CD4-positive, alpha-beta T cell treated with Interleukin-17A for 1 hour (primary cell): ENCODE results near the gene KRTAP10-5.
A peak's percentile ranks its signal among the peaks of the same experiment; 100 is the strongest.
"Not testable (repeated sequence)": the region's sequence is repeated elsewhere in the genome, so short reads cannot be mapped to it uniquely, and the experiment has no call there.

Experiments used
- DNase-seq: peaks from one replicate; pipeline ENCODE4 v3.0.0-alpha.2; 2020

The KRTAP10-5 gene

GRCh38 chr21:44568667-44569556 lies 11.5 kb downstream of the KRTAP10-5 start:
- no peak for DNase-seq

- no peak for DNase-seq
These were observed 12.1 kb downstream of the KRTAP10-5 start for GRCh38 chr21:44568261-44568660.

DNA sequence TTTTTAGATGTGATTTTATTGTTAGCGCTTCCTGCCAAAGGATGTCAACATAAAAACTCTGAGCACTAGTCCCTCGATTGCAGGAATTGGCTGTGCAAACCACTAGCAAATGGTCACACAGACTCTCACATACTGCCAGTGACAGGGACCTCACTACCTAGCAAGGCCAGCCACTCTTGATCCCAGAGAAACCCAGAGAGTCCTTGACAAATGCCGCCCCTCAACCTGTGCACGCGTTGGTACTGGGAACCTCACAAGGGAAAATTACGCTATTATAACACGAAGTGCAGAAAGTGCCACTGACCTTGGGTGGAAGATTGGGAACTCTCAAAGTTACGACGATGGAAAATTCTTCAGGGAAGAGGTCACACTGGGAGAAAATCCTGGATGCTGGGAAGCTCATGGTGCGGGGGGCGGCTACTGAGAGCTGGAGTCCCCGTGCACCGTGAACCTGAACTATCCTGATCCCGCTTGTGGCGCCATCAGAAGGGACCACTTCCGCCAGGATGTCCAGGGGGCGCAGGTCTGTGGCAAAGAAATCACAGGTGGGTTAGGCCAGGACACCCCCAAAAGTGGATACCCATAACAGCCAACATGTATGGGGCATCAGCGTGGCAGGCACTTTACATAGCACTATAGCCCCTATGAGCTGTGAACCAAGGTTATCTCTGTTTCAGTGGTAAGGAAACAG lies 12.8 kb downstream of the KRTAP10-5 start:
- DNase-seq, result no peak

- DNase-seq, result no peak
These were observed 14.0 kb downstream of the KRTAP10-5 start for GRCh38 chr21:44566403-44566802.

DNA sequence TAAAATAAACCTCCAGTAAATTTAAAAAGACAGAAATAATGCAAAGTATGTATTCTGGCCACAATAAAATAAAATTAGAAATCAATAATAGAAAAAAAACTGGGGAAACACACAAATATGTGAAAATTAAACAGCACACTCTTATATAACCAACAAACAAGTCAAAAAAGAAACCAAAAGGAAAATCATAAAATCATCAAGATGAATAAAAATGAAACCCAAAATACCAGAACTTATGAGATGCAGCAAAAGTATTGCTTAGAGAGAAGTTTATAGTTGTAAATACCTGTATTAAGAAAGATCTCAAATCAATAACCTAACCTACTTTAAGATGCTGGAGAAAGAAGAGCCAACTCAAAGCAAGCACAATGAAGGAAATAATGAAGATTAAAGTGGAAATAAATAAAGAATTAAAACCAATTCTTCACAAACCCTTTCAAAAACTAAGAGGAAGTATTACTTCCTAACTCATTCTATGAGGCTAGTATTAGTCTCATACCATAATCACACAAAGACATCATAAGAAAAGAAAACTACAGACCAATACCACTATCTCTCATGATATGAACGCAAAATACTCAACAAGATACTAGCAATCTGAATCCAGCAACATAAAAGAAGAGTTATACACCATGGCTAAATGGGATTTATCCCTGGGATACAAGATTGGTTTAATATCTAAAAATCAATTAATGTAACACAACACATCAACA lies 15.4 kb downstream of the KRTAP10-5 start:
- DNase-seq, result peak; percentile 14

DNA sequence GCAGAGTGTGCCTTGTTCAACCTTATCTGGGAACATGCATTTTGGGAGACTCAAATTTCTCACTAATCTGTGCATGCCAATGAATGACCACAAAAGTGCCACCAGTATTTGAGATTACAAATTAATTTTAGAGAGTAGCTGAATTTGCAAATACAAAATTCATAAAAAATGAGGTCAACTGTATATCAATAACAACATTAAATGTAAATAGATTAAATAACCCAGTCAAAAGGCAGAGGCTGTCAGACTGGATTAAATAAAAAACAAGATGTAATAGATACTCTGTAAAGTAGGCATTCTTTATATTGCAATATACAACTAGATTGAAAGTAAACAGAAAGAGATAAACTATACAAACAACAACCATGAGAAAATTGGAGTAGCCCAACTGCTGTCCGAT lies 16.3 kb downstream of the KRTAP10-5 start:
- no peak for DNase-seq

- DNase-seq, result no peak
These were observed 21.7 kb downstream of the KRTAP10-5 start, which contains the start of gene KRTAP10-3 for GRCh38 chr21:44558695-44559094. Gene KRTAP10-3 (minus strand): TSS chr21:44558795. CDS start chr21:44558715, 80 bp downstream.

GRCh38 chr21:44558329-44558675 lies 22.1 kb downstream of the KRTAP10-5 start:
- DNase-seq, result not testable (repeated sequence)

DNA sequence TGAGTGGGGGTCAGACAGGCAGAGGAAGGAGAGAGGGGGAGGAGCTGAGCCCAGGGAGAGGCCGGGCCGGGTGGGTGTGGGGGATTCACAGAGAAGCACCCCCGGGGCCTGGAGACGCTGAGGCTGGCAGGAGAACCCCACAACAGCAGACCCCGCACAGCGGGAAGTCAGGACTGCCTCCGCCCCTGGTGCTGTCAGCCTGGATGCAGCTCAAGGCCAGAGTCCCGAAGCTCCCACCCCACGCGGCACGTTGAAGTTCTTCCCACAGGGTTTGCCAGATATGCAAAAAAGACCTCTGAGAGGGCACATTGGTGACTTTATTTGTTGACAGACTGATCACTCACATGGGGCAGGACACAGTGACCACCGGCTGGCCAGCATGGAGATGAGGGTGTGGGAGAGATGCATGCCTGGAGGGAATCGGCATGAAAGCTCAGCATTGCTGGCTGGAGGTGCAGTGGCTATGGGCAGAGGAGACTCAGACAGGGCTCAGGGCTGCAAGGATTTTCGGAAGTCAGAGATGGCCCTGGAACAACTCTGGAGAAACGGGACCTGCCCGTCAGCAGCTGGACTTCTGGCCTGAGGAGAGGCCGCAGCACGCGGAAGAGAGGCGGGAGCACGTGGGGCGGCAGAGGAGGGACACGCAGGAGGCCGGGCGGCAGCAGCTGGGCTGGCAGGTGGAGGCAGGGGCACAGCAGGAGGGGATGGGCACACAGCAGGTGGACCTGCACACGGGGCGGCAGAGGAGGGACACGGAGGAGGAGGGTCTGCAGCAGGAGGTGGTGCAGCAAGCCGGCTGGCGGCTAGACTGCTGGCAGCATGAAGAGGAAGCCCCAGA lies 22.7 kb downstream of the KRTAP10-5 start:
- DNase-seq, result no peak

DNA sequence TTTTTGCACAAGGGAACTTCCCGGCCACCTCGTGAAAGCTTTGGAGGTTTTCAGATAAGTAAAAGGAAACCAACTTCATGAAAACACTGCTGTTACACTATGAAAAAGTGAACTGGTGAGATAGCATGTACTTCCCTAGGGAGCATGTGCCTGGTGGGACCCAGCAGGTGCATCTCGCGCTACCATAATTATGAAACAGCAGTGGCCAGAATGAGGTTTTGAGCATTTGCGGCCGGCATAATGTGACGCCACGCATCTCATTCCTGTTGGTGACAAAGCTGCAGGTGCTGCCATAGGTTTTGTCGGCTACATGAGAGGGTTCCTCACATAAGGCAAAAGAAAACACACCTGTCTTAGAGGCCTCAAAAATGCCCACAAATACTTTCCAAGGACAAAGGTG lies 23.5 kb downstream of the KRTAP10-5 start:
- no peak for DNase-seq

GRCh38 chr21:44555200-44555875 lies 25.1 kb downstream of the KRTAP10-5 start:
- DNase-seq, result no peak

- no peak for DNase-seq
These were observed 27.7 kb downstream of the KRTAP10-5 start for GRCh38 chr21:44552681-44553080.

GRCh38 chr21:44552136-44552535 lies 28.3 kb downstream of the KRTAP10-5 start:
- DNase-seq, result no peak

GRCh38 chr21:44551340-44551961 lies 29.0 kb downstream of the KRTAP10-5 start, which contains the start of gene KRTAP10-2:
Gene KRTAP10-2 (minus strand): TSS chr21:44551505. CDS start chr21:44551458, 47 bp downstream.
- DNase-seq, result no peak

DNA sequence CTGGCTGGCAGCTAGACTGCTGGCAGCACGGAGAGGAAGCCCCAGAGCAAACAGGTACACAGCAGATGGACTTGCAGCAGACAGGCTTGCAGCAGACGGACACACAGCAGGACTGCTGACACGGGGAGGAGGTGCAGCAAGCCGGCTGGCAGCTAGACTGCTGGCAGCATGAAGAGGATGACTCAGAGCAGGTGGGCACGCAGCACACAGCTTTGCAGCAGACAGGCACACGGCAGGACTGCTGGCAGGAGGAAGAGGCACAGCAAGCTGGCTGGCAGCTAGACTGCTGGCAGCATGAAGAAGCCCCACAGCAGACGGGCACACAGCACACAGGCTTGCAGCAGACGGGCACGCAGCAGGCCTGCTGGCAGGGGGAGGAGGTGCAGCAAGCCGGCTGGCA lies 29.6 kb downstream of the KRTAP10-5 start:
- DNase-seq, result no peak

DNA sequence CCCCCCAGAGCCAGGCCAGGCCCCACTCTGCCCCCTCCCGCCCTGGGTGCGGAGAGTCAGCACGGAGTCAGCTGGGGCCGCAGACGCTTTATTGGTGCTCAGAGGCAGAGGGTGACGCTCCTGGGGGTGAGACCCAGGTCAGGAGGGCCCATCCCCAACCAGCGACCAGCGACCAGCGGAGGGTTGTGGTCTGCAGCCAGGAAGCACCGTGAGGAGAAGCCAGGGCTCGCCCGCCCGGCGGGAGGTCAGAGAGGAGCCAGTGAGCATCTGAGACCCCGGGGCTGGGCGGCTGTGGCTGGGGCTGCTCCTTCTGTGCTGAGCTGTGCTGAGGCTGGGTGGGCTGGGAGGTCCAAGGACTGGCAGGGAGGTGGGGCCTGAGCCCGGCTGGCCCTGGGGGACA lies 30.1 kb downstream of the KRTAP10-5 start:
- not testable (repeated sequence) for DNase-seq

GRCh38 chr21:44549525-44550211 lies 30.7 kb downstream of the KRTAP10-5 start:
- no peak for DNase-seq

DNA sequence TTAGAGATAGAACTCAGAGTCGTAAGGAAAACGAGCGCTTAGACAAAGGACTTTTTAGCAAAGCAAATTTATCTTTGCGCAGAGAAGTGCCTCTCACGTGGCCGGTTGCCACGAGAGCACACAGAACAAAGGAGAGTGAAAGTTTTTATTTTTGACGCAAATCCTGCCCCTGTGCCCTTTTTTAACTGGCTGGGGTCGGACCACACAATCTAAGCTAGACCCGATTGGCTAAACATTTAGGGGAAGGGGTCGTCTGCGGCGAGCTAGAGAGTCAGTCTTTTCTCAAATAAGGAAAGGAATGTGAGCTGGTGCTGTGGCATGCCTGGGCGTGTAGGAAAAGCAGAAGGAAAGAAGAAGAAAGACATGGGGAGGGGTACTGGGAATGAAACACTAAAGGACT lies 31.5 kb downstream of the KRTAP10-5 start:
- DNase-seq, result no peak

GRCh38 chr21:44548381-44548780 lies 32.0 kb downstream of the KRTAP10-5 start:
- DNase-seq, result no peak

DNA sequence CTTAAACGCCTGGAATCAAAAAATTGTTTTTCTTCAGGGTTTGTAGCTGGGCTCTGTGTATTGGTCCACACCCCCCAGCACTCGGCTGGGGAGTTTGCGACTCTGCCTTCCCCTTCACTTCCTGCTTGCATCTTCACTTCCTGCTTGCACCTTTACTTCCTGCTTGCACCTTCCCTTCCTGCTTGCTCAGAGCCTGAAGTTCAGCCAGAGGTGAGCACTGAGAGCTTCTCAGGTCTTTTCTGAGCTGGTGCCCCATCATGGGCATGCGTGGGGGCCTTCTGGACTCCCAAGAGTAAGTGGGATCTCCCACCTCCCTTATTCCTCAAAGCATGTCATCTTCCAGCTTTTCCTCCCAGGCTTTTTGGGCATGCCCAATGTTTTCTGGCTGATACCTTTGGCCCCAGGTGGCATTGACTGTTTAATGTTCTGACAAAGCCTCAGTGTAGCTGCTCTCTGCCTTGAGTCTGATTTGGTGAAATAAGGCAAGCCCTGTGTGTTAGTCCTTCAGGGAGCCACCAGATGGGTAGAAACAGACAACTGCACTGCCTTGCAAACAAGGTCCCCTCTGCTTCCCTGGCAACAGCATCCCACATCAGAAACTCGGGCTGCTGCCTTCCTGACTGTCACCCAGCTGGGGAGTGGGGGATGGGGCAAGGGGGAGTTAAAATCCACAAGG lies 32.6 kb downstream of the KRTAP10-5 start:
- DNase-seq, result peak; percentile 52
